ENCODE results near the gene PPP1R2B.

DNA sequence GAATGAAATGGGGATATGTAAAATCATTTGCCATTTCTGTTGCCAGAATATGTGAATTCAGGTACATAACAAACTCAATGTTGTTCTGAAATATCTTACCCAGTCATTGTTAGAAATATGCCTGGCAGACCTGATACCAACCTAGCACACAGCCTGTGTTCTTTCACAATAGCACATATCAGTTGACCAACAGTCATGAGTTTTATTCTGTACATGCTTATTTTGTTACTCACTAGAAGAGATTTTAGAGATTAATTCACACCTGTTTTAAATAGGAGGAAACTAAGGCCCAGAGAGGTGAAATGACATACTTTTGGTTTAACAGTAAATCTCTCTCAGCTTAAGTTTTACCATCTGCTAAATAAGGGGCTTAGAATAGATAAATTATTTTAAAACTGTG lies 8.4 kb upstream of the PPP1R2B start:
- TF ChIP-seq, protein P1, sequence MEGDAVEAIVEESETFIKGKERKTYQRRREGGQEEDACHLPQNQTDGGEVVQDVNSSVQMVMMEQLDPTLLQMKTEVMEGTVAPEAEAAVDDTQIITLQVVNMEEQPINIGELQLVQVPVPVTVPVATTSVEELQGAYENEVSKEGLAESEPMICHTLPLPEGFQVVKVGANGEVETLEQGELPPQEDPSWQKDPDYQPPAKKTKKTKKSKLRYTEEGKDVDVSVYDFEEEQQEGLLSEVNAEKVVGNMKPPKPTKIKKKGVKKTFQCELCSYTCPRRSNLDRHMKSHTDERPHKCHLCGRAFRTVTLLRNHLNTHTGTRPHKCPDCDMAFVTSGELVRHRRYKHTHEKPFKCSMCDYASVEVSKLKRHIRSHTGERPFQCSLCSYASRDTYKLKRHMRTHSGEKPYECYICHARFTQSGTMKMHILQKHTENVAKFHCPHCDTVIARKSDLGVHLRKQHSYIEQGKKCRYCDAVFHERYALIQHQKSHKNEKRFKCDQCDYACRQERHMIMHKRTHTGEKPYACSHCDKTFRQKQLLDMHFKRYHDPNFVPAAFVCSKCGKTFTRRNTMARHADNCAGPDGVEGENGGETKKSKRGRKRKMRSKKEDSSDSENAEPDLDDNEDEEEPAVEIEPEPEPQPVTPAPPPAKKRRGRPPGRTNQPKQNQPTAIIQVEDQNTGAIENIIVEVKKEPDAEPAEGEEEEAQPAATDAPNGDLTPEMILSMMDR (conservative IDR thresholded peaks at IDR 0.05) = no peak
- TF ChIP-seq EZH2 (IDR thresholded peaks at IDR 0.05; ENCODE audit: low read depth) = no peak
